SIG-M5 (cell line): ENCODE measurements around the gene PPP6R1.

Experiments used
- DNase-seq: peaks from one replicate; lab custom pipeline; 2025; lab: John Stamatoyannopoulos, UW

PPP6R1 gene

GRCh38 chr19:55259540-55260210 lies 858 bp upstream of the PPP6R1 start:
- DNase-seq = no peak

GRCh38 chr19:55258476-55258827 lies 365 bp downstream of the PPP6R1 start:
- DNase-seq = no peak

- DNase-seq = no peak
Measured at GRCh38 chr19:55257461-55258420, 1.1 kb downstream of the PPP6R1 start.

- DNase-seq = no peak
Measured at GRCh38 chr19:55256562-55257460, 2.0 kb downstream of the PPP6R1 start.

- DNase-seq = no peak
Measured at GRCh38 chr19:55255618-55256423, 3.0 kb downstream of the PPP6R1 start.

GRCh38 chr19:55254625-55254977 lies 4.2 kb downstream of the PPP6R1 start:
- no peak for DNase-seq

- DNase-seq = peak; percentile 73
Measured at GRCh38 chr19:55253842-55254624, 4.8 kb downstream of the PPP6R1 start.

- no peak for DNase-seq
Measured at GRCh38 chr19:55252760-55253663, 5.8 kb downstream of the PPP6R1 start.

GRCh38 chr19:55251341-55252081 lies 7.3 kb downstream of the PPP6R1 start:
- DNase-seq = no peak

GRCh38 chr19:55250262-55251036 lies 8.4 kb downstream of the PPP6R1 start:
- no peak for DNase-seq

GRCh38 chr19:55249841-55250240 lies 9.0 kb downstream of the PPP6R1 start:
- DNase-seq = no peak

- no peak for DNase-seq
Measured at GRCh38 chr19:55248704-55249103, 10.1 kb downstream of the PPP6R1 start.

- DNase-seq = no peak
Measured at GRCh38 chr19:55248166-55248675, 10.6 kb downstream of the PPP6R1 start.

- DNase-seq = no peak
Measured at GRCh38 chr19:55247621-55248099, 11.2 kb downstream of the PPP6R1 start.

- DNase-seq = no peak
Measured at GRCh38 chr19:55246462-55247451, 12.1 kb downstream of the PPP6R1 start.

- no peak for DNase-seq
Measured at GRCh38 chr19:55245236-55245904, 13.4 kb downstream of the PPP6R1 start.
